Amygdala (tissue), 56 donors: ENCODE measurements around the gene TOX3.
A peak's percentile ranks its signal among the peaks of the same experiment; 100 is the strongest.

ENCODE experiments used
- DNase-seq, 56 donors: peaks; one replicate each; lab custom pipeline; 2025; lab: John Stamatoyannopoulos, UW

Gene TOX3

DNA sequence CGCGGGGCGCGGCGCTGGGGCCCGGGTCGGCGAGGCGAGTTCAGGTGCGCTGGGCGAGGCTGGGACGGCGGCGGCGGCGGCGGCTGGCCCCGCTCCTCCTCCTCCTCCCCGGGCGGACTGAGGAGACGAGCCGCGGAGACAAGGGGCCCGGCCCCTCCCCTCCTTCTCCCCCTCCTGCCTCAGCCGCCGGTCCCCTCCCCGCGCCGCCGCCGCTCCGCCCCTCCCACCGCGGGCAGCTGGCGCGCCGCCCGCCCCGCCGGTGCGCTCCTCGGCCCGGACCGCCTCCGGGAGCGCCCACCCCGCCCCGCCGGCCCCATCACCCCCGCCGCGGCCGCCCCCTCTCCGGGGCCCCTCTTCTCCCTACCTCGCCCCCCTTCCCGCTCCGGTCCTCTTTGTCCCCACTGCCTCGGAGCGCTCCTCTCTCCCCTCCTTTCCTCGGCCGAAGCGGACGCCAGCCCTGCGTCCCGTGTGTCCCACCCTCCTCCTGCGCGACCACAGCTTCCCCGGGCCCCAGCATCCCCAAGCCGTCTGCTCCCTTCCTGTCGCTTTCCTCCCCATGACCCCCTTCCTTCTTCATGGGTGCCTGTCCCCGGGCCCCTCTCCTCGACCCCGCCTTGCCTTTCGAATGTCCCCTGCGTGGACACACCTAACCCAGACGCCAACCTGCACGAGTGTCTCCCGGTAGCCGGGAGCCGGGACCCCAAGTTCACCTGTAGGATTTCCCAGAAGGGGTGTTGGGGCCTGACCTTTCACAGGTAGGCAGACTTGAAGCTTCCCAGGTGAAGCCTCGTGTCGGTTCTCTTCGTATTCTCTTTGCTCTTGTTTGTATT is at the start of gene TOX3:
TOX3 (minus strand) TSS at position 140 of the 830 bp plus-strand sequence. CDS start 420 bp downstream, outside the sequence.
- DNase-seq, result peak in 10 of 56 donors; percentile 3 to 74 (median 14)

DNA sequence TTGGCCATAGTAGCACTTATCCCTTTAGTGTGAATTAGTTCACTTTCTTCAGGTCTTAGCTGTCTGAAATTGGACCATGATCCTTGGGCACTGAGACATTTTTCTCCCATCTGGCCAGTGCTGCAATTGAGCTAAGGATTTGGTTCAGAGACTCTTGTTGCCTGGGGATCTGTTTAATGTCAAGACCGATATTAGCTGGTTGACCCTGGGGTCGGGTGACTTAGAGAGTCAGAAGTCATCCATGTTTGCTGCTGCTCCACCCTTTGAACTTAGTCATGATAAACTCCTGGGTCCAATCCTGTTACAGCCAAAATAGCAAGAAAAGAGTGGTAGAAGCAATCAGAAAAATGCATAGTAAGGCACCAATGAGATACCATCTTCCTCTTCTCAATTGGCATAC is 45.8 kb upstream of the TOX3 start:
- DNase-seq, result no peak

DNA sequence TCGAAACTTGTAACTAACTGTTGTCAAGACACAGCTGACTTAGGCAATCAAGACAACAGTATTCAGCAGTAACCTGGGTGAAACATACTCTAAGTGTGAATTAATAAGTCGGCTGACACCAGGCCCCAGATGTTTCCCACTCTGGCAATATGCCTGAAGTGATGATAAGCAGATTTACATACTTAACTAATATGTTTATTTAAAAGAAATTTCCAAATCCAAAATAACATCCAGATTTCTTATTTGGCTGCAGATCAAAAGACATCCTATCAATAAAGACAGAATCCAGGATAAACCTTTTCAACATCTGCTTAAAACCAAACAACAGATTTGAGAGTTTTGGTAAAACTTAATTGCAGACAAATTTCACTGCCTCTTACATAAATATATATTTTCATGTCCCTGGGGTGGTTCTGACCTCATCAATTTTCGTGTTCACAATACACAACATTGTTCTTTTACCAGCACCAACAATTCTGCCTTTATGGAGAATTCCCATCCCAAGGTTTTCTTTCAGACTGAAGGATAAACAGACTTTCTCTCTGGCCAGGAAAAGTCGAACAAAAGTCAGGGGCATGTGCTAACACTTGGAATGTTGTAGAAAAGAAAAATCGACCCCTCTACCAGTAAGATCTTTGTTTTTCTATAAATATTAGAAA is 45.1 kb upstream of the TOX3 start:
- no peak for DNase-seq

DNA sequence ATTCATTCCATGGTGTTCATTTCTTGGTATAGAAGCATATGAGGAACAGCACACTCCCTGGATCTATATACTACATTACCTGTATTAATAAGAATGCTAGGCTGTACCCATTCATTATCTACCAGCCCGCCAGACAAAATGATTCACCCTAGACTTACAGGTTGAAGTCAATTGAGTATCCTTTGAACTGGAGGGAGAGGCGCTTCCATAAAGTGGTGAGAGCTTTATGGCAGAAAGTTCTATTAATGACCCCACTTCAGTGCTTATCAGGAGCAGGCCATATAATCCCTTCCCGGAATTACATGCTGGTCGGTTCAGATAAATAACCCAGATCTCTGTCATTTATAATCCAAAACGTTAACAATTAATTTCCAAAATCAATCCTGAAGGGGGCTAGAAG is 44.5 kb upstream of the TOX3 start:
- no peak for DNase-seq

DNA sequence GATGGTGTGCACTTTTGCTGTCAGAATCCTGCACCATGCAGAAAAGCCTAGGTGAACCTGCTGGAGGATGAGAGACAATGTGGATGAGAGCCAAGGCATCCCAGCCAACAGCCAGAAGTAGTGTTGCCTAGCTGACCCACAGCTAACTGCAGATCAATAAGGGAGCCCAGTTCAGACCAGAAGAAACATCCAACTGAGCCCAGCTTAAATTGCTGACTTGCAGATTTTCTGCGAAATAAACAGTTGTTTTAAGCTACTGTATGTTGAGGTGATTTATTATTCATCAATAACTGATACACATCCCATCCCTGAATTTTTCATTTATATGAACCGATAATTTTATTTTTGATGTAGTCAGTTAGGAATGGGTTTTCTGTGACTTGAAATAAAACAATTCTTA is 39.2 kb upstream of the TOX3 start:
- DNase-seq, result no peak

DNA sequence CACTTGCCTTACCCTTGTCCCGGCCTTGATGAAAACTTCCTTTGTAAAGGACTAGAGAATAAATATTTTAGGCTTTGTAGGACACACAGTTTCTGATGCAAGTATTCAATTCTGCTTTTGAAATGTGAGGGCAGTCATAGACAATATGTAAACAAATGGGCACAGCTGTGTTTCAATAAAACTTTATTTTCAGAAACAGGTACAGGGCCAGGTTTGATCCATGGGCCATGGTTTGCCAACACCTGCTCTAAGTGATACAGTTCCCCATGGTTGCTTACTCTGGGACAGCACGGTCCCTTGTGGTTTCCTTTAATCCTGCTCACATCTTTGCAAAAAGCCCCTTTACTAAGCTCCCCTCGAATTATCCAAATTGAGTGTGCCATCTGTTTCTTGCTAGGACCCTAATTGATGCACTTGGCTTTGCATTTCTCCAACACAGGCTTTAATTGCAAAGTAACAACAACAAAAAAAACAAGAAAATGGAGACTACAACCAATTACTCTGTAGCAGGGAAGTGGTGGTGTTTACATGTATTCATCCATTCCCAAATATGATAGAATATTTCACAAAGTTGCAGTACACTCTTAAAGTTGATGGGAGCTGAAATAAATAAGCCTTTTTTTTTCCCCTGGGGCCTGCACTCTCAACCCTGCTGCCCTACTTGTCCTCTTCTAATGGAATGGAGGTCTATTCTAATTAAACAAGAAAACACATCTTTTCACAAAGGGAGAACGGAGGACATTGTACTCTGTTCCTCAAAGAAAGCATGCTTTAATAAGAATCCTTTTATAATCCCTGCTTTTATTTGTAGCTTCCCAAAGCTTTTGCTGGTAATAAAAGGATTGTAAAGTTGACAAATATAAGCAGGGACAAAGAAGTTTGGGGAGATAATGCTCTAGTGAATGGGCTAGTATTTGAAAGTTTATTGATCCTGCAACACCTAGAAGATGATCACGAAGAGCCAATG is 37.7 kb upstream of the TOX3 start:
- no peak for DNase-seq

DNA sequence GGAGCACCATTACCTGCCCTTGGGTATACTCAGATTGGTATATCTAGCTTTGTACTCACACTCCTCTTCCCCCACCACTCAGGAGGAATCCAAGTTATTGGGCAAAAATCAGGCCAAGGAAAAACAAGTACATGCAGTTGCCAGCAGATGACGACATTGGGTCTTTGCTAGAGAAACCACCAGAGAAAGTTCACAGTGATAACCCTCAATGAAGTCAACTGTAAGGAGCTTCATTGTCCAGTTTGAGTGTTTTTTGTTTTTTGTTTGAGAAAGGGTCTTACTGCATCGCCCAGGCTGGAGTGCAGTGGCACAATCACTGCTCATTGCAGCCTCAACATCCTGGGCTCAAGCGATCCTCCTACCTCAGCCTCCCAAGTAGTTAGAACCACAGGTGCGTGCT is 34.6 kb upstream of the TOX3 start:
- DNase-seq, result no peak

DNA sequence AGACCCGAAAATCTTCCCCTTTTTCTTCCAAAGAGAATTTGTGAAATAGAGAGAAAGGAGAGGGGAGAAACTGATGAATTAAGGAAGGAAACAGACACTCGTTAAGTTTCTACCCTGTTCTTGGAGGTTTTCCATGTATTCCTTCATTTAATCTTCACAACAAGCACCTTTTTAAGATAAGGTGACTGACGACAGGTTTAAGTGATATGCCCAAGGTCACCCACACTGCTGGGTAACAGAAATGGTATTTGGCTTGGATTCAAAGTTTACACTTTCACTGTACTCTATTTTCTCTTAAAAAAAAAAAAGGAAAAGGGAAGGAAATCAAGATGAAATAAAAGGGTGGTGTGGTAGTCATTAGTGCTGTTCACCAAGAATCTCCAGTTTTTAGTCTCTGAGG is 33.5 kb upstream of the TOX3 start:
- no peak for DNase-seq

DNA sequence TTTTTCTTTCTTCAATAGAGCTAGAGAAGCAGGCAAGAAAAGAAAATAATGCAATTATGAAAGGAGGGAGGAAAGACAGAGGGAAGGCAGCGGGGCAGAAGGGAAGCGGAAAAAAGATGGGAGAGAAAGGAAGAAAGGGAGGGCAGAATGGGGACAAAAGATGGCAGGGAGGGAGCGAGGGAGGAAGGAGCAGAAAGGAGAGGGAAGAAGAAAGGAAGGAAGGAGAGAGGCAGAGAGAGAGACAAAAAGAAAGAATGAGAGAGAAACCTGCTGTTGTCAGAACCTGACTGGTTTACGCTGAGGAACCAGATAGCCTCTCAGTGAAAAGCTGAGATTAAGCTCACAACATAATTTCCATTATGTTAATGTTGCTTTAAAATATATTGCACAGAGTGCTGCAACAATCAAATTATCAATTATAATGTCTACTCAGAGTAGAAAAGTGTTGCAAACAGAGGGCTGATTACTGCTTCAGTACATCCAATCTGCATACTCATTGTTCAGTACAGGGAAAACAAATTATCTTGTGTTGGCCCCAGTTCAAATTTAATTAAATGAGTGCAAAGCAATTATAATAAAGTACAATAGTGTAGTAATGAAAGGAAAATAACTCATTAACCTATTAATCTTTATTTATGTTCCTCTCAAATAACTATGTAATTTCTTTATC is 32.0 kb upstream of the TOX3 start:
- DNase-seq, result no peak

DNA sequence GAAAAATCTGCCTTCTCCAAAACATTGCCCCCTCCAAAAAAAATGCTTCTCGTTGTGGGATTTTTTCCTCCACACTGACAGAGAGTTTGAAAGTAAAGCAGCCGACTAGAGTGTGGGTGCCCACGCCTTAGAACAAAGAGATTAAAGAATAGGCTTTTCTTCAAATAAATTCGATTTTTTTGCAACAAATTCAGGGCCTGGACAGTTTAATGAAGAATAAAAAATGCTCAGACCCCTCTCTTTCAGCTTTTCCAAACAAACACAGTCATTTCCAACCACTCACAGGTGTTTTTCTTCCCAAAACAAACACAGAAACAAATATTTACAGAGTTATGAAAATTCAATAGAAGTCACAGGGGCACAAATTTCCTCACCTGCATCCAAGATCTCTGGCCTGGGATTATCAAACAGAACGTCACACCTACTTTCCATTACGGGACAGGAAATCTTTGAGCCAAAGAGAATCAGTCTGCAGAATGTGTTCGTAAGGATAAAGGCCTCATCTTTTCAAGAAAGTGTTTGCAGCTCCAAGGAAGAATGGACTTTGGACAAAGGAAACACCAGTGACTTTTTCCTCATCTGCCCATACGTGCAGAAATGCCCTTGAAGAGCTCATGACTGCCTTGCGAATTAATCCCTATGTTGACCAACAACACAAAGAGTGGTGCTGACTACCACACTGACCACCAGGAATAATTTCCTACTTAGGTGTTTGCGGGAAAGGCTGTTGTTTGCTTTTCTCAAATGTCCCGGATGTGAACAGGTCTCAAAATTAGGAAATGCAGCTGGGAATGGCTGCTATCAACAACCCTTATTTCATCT is 31.3 kb upstream of the TOX3 start:
- no peak for DNase-seq

DNA sequence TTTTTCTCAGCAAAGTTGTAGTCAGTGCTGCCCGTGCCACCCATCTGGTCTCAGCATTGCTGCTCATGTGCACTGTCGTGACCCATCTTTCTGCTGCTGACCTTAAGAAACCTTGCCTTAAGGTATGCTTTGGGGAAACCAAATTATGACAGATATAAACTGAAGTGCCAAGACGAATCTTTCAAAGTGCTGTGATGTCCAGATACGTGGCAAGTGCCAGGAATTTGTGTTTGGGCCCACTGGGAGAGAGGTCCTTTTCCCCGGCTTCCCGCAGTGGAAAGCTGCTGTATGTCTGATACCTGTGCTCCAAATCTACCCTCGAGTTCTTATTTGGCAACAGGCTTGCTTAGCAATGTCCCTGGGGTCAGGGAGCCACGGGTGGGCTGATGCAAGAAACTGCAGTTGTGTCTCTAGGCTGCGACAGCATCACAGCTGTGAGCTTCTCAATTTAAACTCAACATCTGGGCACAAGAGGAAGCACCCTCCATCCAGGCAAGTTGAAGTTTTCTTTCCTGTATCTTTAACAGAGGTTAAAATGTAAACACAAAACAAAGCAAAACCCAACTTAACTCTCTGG is 30.3 kb upstream of the TOX3 start:
- no peak for DNase-seq

DNA sequence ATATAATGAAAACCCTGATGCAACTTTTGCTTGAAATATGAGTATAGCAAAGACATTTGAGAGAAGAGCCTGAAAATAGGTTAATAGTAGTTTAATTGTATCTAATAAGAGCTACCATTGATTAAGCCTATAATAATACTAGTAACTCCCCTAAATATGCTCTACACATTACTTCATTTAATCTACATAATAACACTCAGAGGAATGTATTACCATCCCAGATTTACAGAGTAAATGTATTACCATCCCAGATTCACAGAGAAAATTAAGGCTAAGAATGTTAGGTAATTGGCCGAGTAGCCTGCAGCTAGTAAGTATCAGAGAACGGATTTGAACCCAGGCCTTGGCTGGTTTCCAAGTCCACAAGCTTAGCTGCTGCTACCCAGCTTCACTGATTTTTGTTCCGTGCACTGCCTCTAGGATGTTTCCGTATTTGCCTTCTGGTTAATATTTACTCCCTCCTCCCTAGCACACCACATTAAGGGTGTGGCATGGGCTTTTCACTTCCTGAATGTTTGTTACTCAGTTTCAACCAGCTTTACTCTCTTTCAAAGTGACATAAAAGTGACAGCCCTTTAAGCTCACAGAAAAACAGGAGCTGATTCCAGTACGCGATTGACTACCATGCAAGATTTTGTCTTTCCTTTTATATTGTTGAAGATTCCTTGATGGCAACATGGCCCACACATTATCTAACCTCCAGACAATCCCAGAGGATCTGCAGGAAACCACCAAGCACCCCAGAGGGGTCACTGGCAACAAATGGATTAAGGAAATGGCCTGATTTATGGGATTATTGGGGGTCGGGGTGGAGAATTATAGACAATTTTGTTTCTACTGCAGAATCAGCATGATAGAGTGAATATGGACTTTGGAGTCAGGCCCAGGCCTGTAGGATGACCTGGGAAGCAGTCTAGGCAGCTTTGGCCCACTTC is 26.7 kb upstream of the TOX3 start:
- no peak for DNase-seq

DNA sequence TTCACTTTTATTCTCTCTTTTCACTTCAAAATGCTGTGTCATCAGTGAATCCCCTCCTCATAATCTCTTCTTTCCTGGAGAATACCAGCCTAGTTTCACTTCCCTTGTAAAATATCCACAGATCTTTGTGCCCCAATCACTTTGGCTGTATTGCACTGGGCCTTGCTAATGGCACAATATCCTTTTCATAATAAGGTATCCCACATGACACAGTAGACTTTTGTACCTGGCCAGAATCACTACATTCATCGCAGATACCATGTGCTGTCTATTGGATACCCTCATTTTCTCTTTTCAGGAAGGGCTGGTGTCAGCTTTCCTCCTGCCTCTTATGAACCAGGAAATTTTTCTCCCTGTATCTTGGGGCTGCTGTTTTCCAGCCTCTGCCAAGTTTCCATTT is 25.7 kb upstream of the TOX3 start:
- DNase-seq, result no peak

DNA sequence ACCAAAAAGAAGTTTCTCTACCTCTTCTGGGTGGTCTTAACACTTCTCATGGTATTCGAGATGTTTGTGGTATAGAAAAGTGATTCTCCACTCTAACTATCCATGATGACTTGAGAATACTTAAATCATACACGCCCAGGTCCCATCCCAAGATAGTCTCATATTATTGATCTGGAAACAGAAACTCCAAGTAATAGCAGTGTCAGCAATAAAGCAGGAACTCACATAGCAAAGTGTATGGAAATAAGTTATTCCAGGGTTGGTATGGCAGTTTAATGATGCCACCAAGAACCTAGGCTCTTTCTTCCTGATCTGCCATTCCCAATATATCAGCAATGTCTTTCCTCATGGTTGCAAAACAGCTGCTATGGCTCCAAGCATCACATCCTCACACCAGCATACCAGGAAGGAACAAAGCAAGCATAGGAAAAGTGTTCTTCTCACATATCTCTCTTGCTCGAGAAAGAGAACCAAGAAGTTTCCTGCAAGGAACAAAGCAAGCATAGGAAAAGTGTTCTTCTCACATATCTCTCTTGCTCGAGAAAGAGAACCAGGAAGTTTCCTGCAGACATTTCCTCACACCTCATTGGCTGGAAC is 23.6 kb upstream of the TOX3 start:
- DNase-seq, result no peak

DNA sequence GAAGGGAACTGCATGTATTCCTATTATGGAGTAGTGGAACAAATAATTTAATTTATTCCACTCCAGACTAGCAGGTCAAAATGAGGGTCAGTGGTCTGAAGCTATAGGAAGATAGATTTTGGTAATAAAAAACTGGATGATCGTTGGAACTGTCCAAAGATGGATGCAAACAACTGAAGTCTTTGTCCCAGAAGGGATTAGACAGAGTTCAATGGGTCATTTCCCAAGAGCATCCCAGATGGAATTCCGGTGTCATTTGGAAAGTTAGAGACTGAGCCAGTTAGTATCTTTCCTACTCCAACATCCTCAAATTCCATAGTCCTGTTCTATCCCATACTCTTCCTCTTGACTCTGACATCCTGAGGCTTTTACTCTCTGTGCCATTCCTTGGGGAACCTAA is 22.8 kb upstream of the TOX3 start:
- DNase-seq, result no peak

DNA sequence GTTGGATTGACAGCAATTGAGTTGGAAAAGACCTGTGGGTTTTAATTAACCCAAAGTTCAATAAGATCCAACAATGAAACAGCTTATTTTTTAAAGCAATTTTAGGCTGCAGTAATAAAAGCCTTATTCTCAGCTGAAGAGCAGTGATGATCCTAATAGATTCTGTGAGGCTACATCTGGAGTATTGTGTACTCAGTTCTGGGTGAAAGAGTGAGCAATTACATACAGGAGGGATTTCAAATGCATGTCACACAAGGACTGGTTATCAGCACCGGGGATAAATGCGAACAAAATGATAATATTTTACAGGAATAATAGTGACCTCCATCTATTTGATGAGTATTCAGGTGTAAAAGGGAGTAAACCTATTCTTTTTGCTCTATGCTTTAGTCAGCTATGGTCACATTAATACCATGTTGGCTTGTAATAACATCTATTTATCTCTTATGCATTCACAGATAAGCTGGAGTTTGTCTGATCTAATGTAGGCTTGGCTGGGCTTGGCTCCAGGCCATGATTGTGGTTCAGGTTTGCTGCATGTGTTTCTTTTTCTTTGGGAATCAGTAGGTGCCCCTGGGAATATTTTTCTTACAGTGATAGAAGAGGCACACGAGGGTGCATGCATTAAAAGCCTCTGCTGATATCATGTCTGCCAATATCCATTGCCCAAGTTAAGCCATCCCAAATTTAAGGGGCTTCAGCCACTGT is 22.2 kb upstream of the TOX3 start:
- no peak for DNase-seq

DNA sequence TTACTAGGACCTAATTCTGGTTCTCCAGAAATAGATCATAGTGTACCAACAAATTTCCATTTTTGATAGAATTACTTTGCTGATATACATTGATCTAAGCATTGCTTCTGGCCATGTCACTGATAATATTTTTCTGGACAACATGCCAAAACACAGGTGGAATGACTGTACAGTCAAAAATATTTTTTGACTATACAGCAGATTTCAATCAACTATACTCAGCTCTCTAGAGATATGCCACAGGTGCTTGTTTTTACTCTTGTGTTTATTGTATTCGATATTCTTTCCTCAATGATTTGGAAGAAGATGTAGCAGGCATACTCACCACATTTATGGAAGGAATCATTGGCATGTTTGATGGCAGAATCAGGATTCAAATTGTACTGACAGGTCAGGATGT is 21.6 kb upstream of the TOX3 start:
- DNase-seq, result no peak
